G401.6 (cell line): ENCODE measurements around the gene GUCA1A.

Source experiments
- FAIRE-seq: peaks from 2 replicates; lab custom pipeline; 2012; peaks lifted over from hg19 to GRCh38; lab: Jason Lieb, UNC

GUCA1A gene

DNA sequence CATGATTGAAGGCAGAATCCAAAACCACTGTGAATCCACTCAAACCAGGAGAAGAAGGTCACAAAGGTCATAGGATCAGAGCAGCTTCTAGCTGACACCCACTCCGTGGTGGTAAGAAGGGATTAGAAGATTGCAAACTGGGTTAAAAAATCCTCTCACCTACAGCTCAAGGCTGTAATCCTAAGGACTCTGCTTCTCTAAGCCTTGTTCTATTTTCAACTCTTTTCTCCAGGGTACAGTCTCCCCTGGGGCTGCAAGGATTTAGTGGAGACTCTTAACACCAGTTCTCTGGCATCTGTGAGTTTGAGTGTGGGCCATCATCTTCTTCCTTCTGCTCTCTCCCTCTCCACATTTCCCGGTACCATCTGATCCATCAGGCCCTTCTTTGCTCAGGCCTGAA lies at the start of gene GUCA1A:
GUCA1A (plus strand) TSS at position 264 of the 400 bp plus-strand sequence. CDS start 250 bp downstream, outside the sequence.
- FAIRE-seq: no peak

DNA sequence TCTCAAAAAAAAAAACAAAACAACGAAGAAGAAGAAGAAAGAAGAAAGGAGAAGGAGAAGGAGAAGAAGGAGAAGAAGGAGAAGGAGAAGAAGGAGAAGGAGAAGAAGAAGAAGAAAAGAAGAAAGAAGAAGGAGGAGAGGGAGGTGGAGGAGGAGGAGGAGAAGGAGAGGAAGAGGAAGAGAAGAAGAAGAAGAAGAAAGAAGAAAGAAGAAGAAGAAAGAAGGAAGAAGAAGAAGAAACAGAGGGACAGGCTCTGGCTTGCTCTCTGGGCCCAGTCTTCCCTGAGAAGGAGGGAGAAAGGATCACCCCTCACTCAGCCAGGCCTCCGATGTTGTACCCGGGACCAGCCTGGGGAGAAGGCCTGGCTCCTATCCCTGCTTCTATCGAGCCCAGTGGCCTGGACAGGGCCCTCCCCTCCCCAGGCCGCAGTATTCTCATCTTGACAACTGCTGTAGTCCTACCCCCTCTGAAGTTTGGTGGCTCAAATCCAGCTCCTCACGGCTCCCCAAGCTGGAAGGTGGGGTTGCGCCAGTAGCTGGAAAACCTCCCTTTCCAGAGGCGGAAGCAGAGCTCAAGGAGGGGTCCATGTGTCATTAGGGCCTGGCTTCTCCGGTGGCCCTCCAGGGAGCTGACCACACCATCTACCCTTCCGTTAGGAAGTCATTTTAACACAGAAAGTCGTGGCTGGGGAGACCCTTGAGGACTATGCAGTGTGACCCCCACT lies 49.6 kb upstream of the GUCA1A start:
- no peak for FAIRE-seq

GRCh38 chr6:42124223-42124836 lies 48.8 kb upstream of the GUCA1A start:
- FAIRE-seq: no peak

GRCh38 chr6:42125231-42125630 lies 47.9 kb upstream of the GUCA1A start:
- FAIRE-seq: no peak

DNA sequence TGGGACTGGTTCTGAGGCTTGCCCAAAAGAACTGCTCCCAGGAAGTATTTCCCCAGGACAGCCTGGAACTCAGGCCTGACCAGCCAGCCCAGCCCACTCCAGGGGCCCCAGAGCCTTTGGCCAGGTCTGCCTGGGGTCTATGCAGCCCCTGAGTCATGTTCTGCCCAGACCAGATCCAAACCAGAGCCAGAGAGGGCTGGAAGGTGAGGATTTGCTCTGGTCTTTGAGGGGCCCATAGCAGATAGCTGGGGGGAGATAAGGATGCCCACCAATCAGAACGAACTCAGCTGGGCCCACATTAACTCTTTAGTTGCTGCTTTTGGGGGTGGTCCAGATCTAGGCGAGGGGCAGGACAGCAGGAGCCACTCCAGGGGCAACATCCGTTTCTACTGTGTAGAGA lies 47.5 kb upstream of the GUCA1A start:
- FAIRE-seq: no peak

DNA sequence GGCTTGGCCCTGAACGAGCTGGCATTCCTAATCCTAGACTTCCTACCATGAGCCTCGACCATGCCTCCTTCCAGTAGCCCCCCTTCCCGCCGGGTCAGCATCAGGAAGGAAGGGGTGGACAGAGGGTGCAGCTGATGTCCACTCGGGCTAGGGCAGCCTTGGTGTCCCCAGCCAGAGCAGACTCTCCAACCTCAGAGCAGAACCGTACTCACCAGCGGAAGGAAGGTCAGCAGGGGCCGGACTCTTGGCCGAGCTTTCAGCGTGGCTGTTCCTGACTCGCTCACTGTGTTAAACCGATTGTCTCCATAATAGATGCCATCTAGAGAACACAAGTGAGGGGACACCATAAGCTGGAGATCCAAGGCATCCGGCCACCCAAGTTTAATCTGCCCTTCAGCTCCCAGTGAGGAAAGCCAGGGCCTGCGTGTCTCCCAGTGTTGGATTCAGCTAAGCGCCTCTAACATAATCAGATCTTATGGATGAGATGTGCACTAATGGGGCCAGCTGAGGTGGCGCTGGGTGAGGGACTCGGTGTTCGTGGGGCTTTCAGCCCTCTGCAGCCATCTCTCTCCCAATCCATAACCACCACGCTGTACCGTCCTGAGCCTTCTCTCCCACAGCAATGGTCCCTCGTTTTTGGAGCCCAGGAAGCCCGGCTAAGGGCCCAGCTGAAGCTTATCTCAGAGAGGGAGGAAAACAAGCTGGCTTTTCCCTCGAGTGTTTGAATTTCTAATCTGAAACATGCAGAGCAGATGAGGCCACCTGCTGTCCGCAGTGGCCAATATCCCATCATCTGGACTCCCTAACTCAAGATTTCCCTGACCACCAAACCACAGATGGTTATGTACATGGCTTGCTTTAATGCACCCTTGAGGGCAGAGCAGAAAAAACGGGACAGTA lies 44.5 kb upstream of the GUCA1A start:
- no peak for FAIRE-seq

GRCh38 chr6:42129360-42129676 lies 43.8 kb upstream of the GUCA1A start:
- FAIRE-seq: no peak

DNA sequence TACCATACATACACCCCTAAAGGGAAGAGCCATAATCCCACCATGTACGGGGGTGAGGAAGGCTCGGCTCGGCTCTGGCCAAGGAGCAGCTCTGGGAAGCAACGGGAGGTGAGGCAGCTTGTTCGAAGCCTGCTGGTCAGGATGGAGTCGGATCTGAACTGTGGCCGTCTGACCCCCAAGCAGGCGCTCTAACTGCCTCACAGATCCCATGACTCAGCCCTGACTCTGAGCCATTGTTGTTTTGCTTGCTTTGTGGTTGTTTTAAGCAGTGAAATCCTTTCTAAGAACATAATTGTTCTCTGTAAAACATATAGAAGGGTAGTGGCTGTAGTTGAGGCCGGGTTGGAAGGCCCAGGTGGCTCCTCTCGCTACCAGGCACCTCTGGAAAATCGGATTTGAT lies 41.6 kb upstream of the GUCA1A start:
- FAIRE-seq: no peak

GRCh38 chr6:42133926-42134325 lies 39.2 kb upstream of the GUCA1A start:
- no peak for FAIRE-seq

- FAIRE-seq: no peak
Measured at GRCh38 chr6:42135161-42135560, 38.0 kb upstream of the GUCA1A start.

DNA sequence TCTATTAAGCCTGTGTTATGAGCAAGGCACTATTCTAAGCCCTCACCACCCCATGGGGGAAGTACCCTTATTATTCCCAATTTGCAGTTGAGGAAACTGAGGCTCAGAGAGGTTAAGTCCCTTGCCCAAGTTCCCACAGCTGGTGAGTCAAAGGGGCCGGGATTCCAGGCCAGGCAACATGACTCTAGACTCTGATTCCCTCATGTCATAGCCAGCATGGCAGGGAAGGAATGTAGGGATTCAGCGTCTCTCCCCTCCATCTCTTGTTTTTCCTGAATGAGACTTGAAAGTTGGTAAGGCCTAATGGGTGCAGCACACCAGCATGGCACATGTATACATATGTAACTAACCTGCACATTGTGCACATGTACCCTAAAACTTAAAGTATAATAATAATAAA lies 37.4 kb upstream of the GUCA1A start:
- no peak for FAIRE-seq

DNA sequence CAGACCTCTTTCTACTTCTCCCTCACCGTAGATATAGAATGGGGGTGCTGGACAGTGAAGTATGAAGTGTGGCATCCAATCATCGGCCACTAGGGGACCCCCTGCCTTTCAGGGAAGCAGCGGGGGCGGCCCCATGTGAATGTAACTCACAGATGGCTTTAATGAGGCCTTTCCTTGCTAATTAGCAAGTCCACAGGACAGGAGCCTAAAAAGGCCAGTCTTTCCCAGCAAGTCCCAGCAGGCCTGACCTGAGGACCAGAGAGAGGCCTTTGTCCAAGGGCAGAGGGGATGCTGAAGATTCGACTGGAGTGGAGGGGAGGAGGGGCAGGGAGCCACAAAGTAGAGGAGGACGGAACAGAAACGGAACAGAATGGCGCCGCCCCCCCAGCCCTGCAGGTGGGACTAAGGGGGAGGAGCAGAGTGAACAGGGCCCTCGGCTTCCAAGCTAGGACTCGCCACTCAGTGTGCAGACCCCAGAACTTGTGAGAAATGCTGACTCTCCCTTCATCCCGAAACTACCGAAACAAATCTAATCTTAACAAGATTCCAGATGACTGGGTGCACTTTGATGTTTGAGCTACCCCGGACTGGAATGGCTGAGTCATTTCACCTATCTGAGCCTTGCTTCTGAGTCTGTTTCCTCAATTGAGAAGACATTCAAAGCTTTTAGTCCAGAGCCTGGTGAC lies 36.5 kb upstream of the GUCA1A start:
- peak; percentile 74 for FAIRE-seq

GRCh38 chr6:42137194-42137753 lies 35.9 kb upstream of the GUCA1A start:
- FAIRE-seq: no peak

DNA sequence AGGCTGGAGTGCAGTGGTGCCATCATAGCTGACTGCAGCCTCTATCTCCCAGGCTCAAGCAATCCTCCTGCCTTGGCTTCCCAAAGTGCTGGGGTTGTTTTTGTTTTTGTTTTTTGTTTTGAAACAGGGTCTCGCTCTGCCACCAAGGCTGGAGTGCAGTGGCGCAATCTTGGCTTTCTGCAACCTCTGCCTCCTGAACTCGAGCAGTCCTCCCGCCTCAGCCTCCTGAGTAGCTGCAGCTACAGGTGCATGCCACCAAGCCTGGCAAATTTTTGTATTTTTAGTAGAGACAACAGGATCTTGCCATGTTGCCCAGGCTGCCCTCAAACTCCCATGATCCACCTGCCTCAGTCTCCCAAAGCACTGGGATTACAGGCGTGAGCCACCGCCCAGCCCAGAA lies 35.0 kb upstream of the GUCA1A start:
- FAIRE-seq: no peak

- no peak for FAIRE-seq
Measured at GRCh38 chr6:42138630-42139619, 34.2 kb upstream of the GUCA1A start.

GRCh38 chr6:42140032-42140431 lies 33.1 kb upstream of the GUCA1A start:
- no peak for FAIRE-seq

DNA sequence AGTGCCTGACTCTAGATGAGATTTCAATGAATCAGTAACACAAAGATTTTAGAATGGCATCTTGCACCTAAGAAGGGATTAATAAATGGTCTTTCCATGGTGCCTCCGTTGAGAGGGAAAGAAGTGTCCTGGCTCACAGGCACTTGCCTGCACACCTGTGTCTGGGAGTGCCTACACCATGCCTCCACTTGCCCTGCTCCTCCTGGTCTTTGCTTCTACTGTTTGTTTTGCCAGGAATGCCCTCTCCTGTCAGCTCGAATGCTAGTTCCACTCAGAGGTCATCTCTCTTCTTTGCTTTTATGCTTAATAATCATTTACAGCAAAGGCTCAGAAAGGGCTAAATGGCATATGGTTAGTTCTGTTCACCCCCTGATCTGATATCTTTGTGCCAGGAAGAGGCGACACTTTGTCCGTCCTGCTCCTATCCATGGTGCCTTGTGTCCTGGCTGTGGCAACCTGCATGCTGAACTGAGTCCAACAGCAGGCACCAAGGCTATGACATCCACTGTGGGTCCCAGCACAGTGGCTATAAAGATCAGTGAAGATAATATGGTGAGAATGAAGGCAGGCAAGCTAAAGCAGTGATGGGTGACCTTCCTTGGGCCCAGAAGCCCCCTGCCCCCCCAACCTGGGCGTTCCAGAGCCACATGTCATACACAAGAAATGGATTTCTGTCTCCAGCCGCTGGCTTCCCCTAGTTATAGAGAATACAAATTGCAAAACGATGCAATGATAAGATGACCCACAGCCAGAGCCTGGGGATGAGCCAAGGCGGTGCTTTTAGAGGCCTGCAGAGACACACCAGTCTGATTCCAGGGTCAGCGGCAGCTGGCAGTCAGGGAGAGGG lies 32.2 kb upstream of the GUCA1A start:
- FAIRE-seq: no peak

DNA sequence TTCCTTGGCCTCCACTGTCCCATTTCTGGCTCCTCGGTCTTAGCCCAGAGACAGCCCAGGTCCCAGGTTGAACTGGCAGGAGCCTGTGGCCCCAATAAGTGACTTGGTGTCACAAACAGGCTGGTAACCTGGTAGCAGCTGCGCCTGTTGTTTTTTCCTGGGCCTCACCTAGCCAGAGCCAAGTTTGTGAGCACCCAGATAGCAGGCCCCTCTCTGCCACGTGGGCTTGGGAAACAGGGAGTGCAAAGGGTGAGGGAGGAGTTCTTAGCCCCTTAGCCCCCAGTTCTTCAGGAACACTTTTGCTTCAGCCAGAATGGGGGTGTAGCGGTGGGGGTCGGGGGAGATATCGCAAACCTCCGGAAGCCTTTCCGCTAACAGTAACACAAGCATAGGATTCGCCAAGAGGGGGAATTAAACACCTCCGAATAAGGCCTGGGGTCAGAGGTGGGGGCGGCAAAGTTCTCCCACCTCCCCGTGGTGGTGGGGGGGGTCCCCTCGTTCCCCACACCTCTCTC lies 31.5 kb upstream of the GUCA1A start:
- no peak for FAIRE-seq

GRCh38 chr6:42142118-42142835 lies 30.9 kb upstream of the GUCA1A start, which contains the start of gene C6orf132:
Gene C6orf132 (minus strand): TSS chr6:42142620. CDS start chr6:42142444, 176 bp downstream.
- FAIRE-seq: no peak
